ENCODE data around the gene RABGAP1L.

- TF ChIP-seq POLR2A (IDR thresholded peaks at IDR 0.05) (no peak), CTCF (IDR thresholded peaks at IDR 0.05) (no peak)
Measured at GRCh38 chr1:174703309-174703708, 544.0 kb downstream of the RABGAP1L start.

Measured in right lobe of liver (tissue), 4 donors.